GM12878 (cell line): ENCODE results near the gene TCN1. TPM values are rescaled to one million over a fixed set of nuclear protein-coding genes. Genes with fewer than 3 reads are reported as not detected.

Experiments used
- ATAC-seq: fragments of 200-7000 bp; cut with Tn5 transposase; 3 replicates; pipeline ENCODE4 v1.9.1; 2020; ENCODE audit warnings: mild to moderate bottlenecking, moderate library complexity
- BruUV-seq: library from RNA; stranded (reverse); fragments of 400-500 nt; replicated peaks from 2 replicates; lab custom pipeline; 2021; lab: Mats Ljungman, UMichigan
- CTCF ChIA-PET: fragments of 300-600 bp; sonication (Branson Sonifier 250); formaldehyde crosslinking; extraction: SDS; loops from one replicate; lab custom pipeline; 2021; ENCODE audit warnings: inconsistent platforms; lab: Yijun Ruan, JAX
- POLR2A ChIA-PET: fragments of 350-600 bp; formaldehyde crosslinking; extraction: SDS; loops from one replicate; lab custom pipeline; 2021; ENCODE audit warnings: inconsistent platforms; lab: Charles Lee
- RAD21 ChIA-PET: fragments of 300-600 bp; sonication (Branson Sonifier 250); formaldehyde crosslinking; loops from one replicate; lab custom pipeline; 2023; ENCODE audit warnings: antibody characterized with exemption; ENCODE audit not compliant: unreplicated experiment; lab: Charles Lee
- SMC1A ChIA-PET: fragments of 300-600 bp; sonication (Branson Sonifier 250); formaldehyde crosslinking; loops from one replicate; lab custom pipeline; 2023; ENCODE audit not compliant: unreplicated experiment, uncharacterized antibody; lab: Charles Lee
- DNase-seq: peaks from one replicate; pipeline ENCODE4 v3.0.0-alpha.2; 2011; ENCODE audit warnings: low read depth, low spot score
- FAIRE-seq: peaks from 3 replicates; lab custom pipeline; 2011; peaks lifted over from hg19 to GRCh38; lab: Jason Lieb, UNC
- H2AFZ ChIP-seq: 2 replicates; pipeline ENCODE4 v1.6.0; 2011; ENCODE audit warnings: low read depth, low read length, control low read depth; ENCODE audit not compliant: control insufficient read depth
- H3K27ac ChIP-seq: 2 replicates; pipeline ENCODE4 v1.5.1; 2011; ENCODE audit warnings: control low read depth; ENCODE audit not compliant: control insufficient read depth, insufficient read depth
- H3K27me3 ChIP-seq, 2 experiments: replicated peaks in 1 of 2; 2 replicates each; pipeline versions ENCODE4 v1.6.0 to v1.6.1; 2011; ENCODE audit warnings: low read length in 1 of 2; ENCODE audit not compliant: control insufficient read depth in 2 of 2, insufficient read depth in 2 of 2
- H3K36me3 ChIP-seq, 2 experiments: 2 replicates each; pipeline ENCODE4 v1.5.1; 2011; ENCODE audit warnings: low read length in 1 of 2; ENCODE audit not compliant: control insufficient read depth in 2 of 2, insufficient read depth in 2 of 2
- H3K4me1 ChIP-seq: 2 replicates; pipeline ENCODE4 v1.6.1; 2011; ENCODE audit warnings: mild to moderate bottlenecking, low read length, moderate library complexity, mixed read lengths; ENCODE audit not compliant: control insufficient read depth, insufficient read depth
- H3K4me2 ChIP-seq: 2 replicates; pipeline ENCODE4 v1.6.0; 2011; ENCODE audit warnings: control low read depth; ENCODE audit not compliant: control insufficient read depth, insufficient read depth
- H3K4me3 ChIP-seq: fragments of 200-600 bp; sonication (generic); 2 replicates; pipeline ENCODE4 v1.5.1; 2016
- H3K79me2 ChIP-seq: 2 replicates; pipeline ENCODE4 v1.6.0; 2011; ENCODE audit warnings: low read length; ENCODE audit not compliant: control insufficient read depth, insufficient read depth
- H3K9ac ChIP-seq: 2 replicates; pipeline ENCODE4 v1.8.0; 2011; ENCODE audit warnings: low read length, control low read depth, mixed read lengths; ENCODE audit not compliant: control insufficient read depth, insufficient read depth
- H3K9me3 ChIP-seq: replicated peaks from 3 replicates; pipeline ENCODE4 v1.5.1; 2011; ENCODE audit warnings: mild to moderate bottlenecking, low read length; ENCODE audit not compliant: control insufficient read depth, insufficient read depth
- H4K20me1 ChIP-seq: 2 replicates; pipeline ENCODE4 v1.6.0; 2011; ENCODE audit not compliant: control insufficient read depth, insufficient read depth
- ASH2L ChIP-seq: fragments of 300-600, 200-600 bp; sonication (generic); IDR thresholded peaks from 2 replicates; pipeline ENCODE4 v1.6.1; 2017; ENCODE audit warnings: low read depth, mild to moderate bottlenecking, borderline replicate concordance
- CHD2 ChIP-seq: IDR thresholded peaks from 2 replicates; pipeline ENCODE4 v1.6.1; 2011; ENCODE audit warnings: low read depth, low read length, improper control_type of control experiment, borderline replicate concordance
- E4F1 ChIP-seq: fragments of 450-650 bp; IDR thresholded peaks from 2 replicates; pipeline ENCODE4 v1.6.1; 2018; ENCODE audit warnings: borderline replicate concordance, mild to moderate bottlenecking; ENCODE audit not compliant: partially characterized antibody
- EED ChIP-seq: sonication (generic); IDR thresholded peaks from 2 replicates; pipeline ENCODE4 v1.6.1; 2016; ENCODE audit warnings: antibody characterized with exemption, low read depth
- HCFC1 ChIP-seq: fragments of 150-350 bp; IDR thresholded peaks from 2 replicates; pipeline ENCODE4 v1.6.1; 2014; ENCODE audit warnings: low read length
- MTA3 ChIP-seq: IDR thresholded peaks from 2 replicates; pipeline ENCODE4 v1.6.1; 2012; ENCODE audit warnings: low read length, inconsistent platforms, borderline replicate concordance
- MXI1 ChIP-seq: fragments of 150-350 bp; IDR thresholded peaks from 2 replicates; pipeline ENCODE4 v1.6.1; 2011; ENCODE audit warnings: low read depth, mild to moderate bottlenecking, inconsistent platforms, low read length, improper control_type of control experiment
- NFYA ChIP-seq: IDR thresholded peaks from 2 replicates; pipeline ENCODE4 v1.6.1; 2011; ENCODE audit warnings: low read depth, mild to moderate bottlenecking, low read length, improper control_type of control experiment, borderline replicate concordance
- POLR2A ChIP-seq: IDR thresholded peaks from 2 replicates; pipeline ENCODE4 v1.6.1; 2011; ENCODE audit warnings: low read depth, mild to moderate bottlenecking, low read length
- RAD21 ChIP-seq: IDR thresholded peaks from 2 replicates; pipeline ENCODE4 v1.6.1; 2011; ENCODE audit warnings: mild to moderate bottlenecking, low read depth, low read length, moderate library complexity; ENCODE audit not compliant: insufficient read depth
- RBBP5 ChIP-seq: fragments of 200-600 bp; sonication (generic); conservative IDR thresholded peaks from 2 replicates; pipeline ENCODE4 v1.6.1; 2016
- SMC3 ChIP-seq: IDR thresholded peaks from 2 replicates; pipeline ENCODE4 v1.6.1; 2011; ENCODE audit warnings: low read length, improper control_type of control experiment, borderline replicate concordance
- SUPT20H ChIP-seq: IDR thresholded peaks from 2 replicates; pipeline ENCODE4 v1.6.1; 2011; ENCODE audit warnings: low read depth, mild to moderate bottlenecking, low read length, moderate library complexity, borderline replicate concordance; ENCODE audit not compliant: control insufficient read depth
- TBL1XR1 ChIP-seq: IDR thresholded peaks from 2 replicates; pipeline ENCODE4 v1.6.1; 2012; ENCODE audit warnings: low read depth, low read length, improper control_type of control experiment
- YBX1 ChIP-seq: fragments of 450-650 bp; IDR thresholded peaks from 2 replicates; pipeline ENCODE4 v1.6.1; 2016; ENCODE audit warnings: antibody characterized with exemption
- WGBS: methylation state at CpG from one replicate; pipeline ENCODE4 v1.1.6; 2016; ENCODE audit warnings: low lambda C conversion rate; ENCODE audit not compliant: insufficient replicate concordance, insufficient coverage; ENCODE audit errors: missing lambda C conversion rate; 5-methylcytosine and 5-hydroxymethylcytosine counted together
- in situ Hi-C: fragments of 300-500 bp; cut with MboI; formaldehyde crosslinking; loops from 9 replicates; pipeline ENCODE4 v1.14.3; 2018; ENCODE audit warnings: mixed read lengths
- intact Hi-C: fragments of 100-400 bp; cut with micrococcal nuclease; formaldehyde crosslinking; loops from one replicate; pipeline ENCODE4 v1.14.2; 2022; ENCODE audit not compliant: unreplicated experiment
- polyA plus RNA-seq, 11 experiments: library from polyadenylated mRNA; depleted of rRNA in 4 of 11; unstranded in 6 of 11; stranded (reverse) in 5 of 11; fragments of >200 nt; fragmentation: Nextera tagmentation in 4 of 11; fragmentation: Illumina TruSeq in 1 of 11; extraction: Ambion mirVana in 4 of 11; extraction: Trizol in 1 of 11; gene quantifications; 1 replicate in 1 of 11; 2 replicates in 10 of 11; pipeline versions ENCODE4 v1.2.1 to v1.2.3, GENCODE V29; 2011 to 2016; ENCODE audit warnings: inconsistent platforms in 2 of 11, missing spikeins in 2 of 11, low read depth in 1 of 11
- total RNA-seq, 4 experiments: library from RNA; depleted of rRNA in 3 of 4; stranded (reverse); fragments of >200 nt in 3 of 4; fragmentation: Illumina TruSeq in 1 of 4; extraction: Trizol in 1 of 4; gene quantifications; 2 replicates each; pipeline versions ENCODE4 v1.2.1 to v1.2.3, GENCODE V29; 2013 to 2021
- TF ChIP-seq, protein P1 (sequence below): IDR thresholded peaks from 2 replicates; pipeline ENCODE4 v1.6.1; 2011; ENCODE audit warnings: borderline replicate concordance, low read depth, mild to moderate bottlenecking, moderate library complexity, mixed read lengths, low read length; ENCODE audit not compliant: insufficient read depth; ENCODE audit errors: extremely low read length
- TF ChIP-seq, protein P2 (sequence below): IDR thresholded peaks from 2 replicates; pipeline ENCODE4 v1.6.1; 2012; ENCODE audit warnings: mild to moderate bottlenecking, low read depth, low read length

TCN1 gene
- total and polyA plus RNA-seq, 10 of the 15 experiments (the other 5 are each of a cell fraction or from before 2014, with no cell fraction given): not detected

- TF ChIP-seq TBL1XR1 (no peak), MXI1 (no peak), ASH2L (no peak), HCFC1 (no peak), RAD21 (no peak), POLR2A (no peak), SMC3 (no peak), SUPT20H (no peak), CHD2 (no peak), E4F1 (no peak), NFYA (no peak), MTA3 (no peak), EED (no peak), YBX1 (no peak), RBBP5 (no peak)
- TF ChIP-seq, protein P1, sequence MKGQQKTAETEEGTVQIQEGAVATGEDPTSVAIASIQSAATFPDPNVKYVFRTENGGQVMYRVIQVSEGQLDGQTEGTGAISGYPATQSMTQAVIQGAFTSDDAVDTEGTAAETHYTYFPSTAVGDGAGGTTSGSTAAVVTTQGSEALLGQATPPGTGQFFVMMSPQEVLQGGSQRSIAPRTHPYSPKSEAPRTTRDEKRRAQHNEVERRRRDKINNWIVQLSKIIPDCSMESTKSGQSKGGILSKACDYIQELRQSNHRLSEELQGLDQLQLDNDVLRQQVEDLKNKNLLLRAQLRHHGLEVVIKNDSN: no peak
- TF ChIP-seq, protein P2, sequence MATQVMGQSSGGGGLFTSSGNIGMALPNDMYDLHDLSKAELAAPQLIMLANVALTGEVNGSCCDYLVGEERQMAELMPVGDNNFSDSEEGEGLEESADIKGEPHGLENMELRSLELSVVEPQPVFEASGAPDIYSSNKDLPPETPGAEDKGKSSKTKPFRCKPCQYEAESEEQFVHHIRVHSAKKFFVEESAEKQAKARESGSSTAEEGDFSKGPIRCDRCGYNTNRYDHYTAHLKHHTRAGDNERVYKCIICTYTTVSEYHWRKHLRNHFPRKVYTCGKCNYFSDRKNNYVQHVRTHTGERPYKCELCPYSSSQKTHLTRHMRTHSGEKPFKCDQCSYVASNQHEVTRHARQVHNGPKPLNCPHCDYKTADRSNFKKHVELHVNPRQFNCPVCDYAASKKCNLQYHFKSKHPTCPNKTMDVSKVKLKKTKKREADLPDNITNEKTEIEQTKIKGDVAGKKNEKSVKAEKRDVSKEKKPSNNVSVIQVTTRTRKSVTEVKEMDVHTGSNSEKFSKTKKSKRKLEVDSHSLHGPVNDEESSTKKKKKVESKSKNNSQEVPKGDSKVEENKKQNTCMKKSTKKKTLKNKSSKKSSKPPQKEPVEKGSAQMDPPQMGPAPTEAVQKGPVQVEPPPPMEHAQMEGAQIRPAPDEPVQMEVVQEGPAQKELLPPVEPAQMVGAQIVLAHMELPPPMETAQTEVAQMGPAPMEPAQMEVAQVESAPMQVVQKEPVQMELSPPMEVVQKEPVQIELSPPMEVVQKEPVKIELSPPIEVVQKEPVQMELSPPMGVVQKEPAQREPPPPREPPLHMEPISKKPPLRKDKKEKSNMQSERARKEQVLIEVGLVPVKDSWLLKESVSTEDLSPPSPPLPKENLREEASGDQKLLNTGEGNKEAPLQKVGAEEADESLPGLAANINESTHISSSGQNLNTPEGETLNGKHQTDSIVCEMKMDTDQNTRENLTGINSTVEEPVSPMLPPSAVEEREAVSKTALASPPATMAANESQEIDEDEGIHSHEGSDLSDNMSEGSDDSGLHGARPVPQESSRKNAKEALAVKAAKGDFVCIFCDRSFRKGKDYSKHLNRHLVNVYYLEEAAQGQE: no peak
- ATAC-seq (no peak), FAIRE-seq (no peak), DNase-seq (no peak)
- ChIA-PET POLR2A (interaction anchor here (0.6 kb wide), 1 partner anchor 41 kb away, joined by 6 read pairs; no protein-coding TSS in a partner anchor), CTCF (no interaction called here), SMC1A (no interaction called here), RAD21 (no interaction called here)
- Histone ChIP-seq H3K27ac (no peak overlapping the region), H3K4me3 (no peak overlapping the region), H3K36me3 (peaks cover 0 to 5% of the 10 kb centered on the region in 2 experiments; a peak in 2 of 4 replicates), H3K4me2 (no peak overlapping the region), H3K9me3 (no peaks in the 10 kb centered on the region), H3K9ac (no peak overlapping the region), H4K20me1 (no peaks in the 10 kb centered on the region), H3K79me2 (peaks cover 12% of the 10 kb centered on the region), H3K4me1 (peaks cover under 1% of the 10 kb centered on the region), H2AFZ (no peak overlapping the region; the same call in 1 of the 2 replicates), H3K27me3 (no peaks in the 10 kb centered on the region)
- no TSS peak for BruUV-seq
- 56% methylated on average over 1 of the region's 1 CpG for WGBS
- intact Hi-C loops: loop anchor here (5.0 kb wide), 2 partner anchors 146 to 256 kb away; partner anchors contain the start of gene PATL1
- in situ Hi-C loops: no loop called here
These were observed 52.9 kb downstream of the TCN1 start for GRCh38 chr11:59813364-59813763.
